GM21723 (cell line): ENCODE results near the gene PSME2.
"Not testable (repeated sequence)": the region's sequence is repeated elsewhere in the genome, so short reads cannot be mapped to it uniquely, and the experiment has no call there.

Experiments
- ATAC-seq: cut with Tn5 transposase; IDR thresholded peaks from one replicate; pipeline ENCODE4 v1.9.1; 2021; ENCODE audit warnings: mild to moderate bottlenecking, moderate library complexity; ENCODE audit not compliant: unreplicated experiment

The PSME2 gene

GRCh38 chr14:24116128-24116814, 30.1 kb downstream of the PSME2 start:
- ATAC-seq: no peak

- ATAC-seq: no peak
These were observed 30.8 kb downstream of the PSME2 start for GRCh38 chr14:24115422-24116127.

- peak; percentile 86 for ATAC-seq
These were observed 31.6 kb downstream of the PSME2 start, which contains the start of the genes DCAF11 and NRL for GRCh38 chr14:24114532-24115421. Gene DCAF11 (plus strand): TSS chr14:24114777. CDS start chr14:24115595, 818 bp downstream. Gene NRL (minus strand): TSS chr14:24114949. CDS start chr14:24082848, 32,101 bp downstream.

GRCh38 chr14:24113801-24114531, 32.4 kb downstream of the PSME2 start:
- peak; percentile 39 for ATAC-seq

- no peak for ATAC-seq
These were observed 33.0 kb downstream of the PSME2 start for GRCh38 chr14:24113379-24113800.

- no peak for ATAC-seq
These were observed 35.9 kb downstream of the PSME2 start for GRCh38 chr14:24110523-24110922.

- ATAC-seq: no peak
These were observed 36.4 kb downstream of the PSME2 start for GRCh38 chr14:24110060-24110459.

GRCh38 chr14:24108336-24108874, 38.0 kb downstream of the PSME2 start:
- peak; percentile 37 for ATAC-seq

GRCh38 chr14:24106672-24107271, 39.6 kb downstream of the PSME2 start:
- ATAC-seq: no peak

GRCh38 chr14:24105609-24106239, 40.7 kb downstream of the PSME2 start:
- not testable (repeated sequence) for ATAC-seq

- ATAC-seq: no peak
These were observed 43.0 kb downstream of the PSME2 start for GRCh38 chr14:24103451-24103850.

GRCh38 chr14:24102357-24103048, 43.9 kb downstream of the PSME2 start:
- ATAC-seq: no peak

GRCh38 chr14:24100982-24101494, 45.4 kb downstream of the PSME2 start:
- no peak for ATAC-seq

- ATAC-seq: no peak
These were observed 46.0 kb downstream of the PSME2 start for GRCh38 chr14:24100197-24100981.

- no peak for ATAC-seq
These were observed 47.2 kb downstream of the PSME2 start for GRCh38 chr14:24098927-24099813.

GRCh38 chr14:24098229-24098926, 48.0 kb downstream of the PSME2 start:
- ATAC-seq: no peak
